Activated CD4-positive, alpha-beta T cell treated with anti-CD3 and anti-CD28 coated beads, Interleukin-2, amount 10 ng/mL, durations not matched to agents 7 days and 5 days (primary cell): Measurements from ENCODE around the gene NPY1R. TPM values are rescaled to one million over a fixed set of nuclear protein-coding genes. Genes with fewer than 3 reads are reported as not detected.

Experiments
- CTCF ChIA-PET: fragments of 350-600 bp; sonication (Branson Sonifier 250); formaldehyde crosslinking; loops from one replicate; lab custom pipeline; 2021; ENCODE audit warnings: antibody characterized with exemption; lab: Charles Lee
- POLR2A ChIA-PET: fragments of 350-600 bp; sonication (Branson Sonifier 250); formaldehyde crosslinking; loops from one replicate; lab custom pipeline; 2021; ENCODE audit warnings: antibody characterized with exemption; lab: Charles Lee
- DNase-seq: peaks from one replicate; pipeline ENCODE4 v3.0.0-alpha.2; 2020
- H3K27ac Mint-ChIP-seq: one replicate; pipeline ENCODE4 v1.8.0; 2021; ENCODE audit warnings: mild to moderate bottlenecking, moderate library complexity, mixed read lengths
- H3K27me3 Mint-ChIP-seq: one replicate; pipeline ENCODE4 v1.8.0; 2021; ENCODE audit warnings: mixed read lengths
- H3K36me3 Mint-ChIP-seq: one replicate; pipeline ENCODE4 v1.8.0; 2021; ENCODE audit warnings: low read depth, mixed read lengths
- H3K4me1 Mint-ChIP-seq: one replicate; pipeline ENCODE4 v1.8.0; 2021; ENCODE audit warnings: mixed read lengths
- H3K4me3 Mint-ChIP-seq: one replicate; pipeline ENCODE4 v1.8.0; 2021; ENCODE audit warnings: mild to moderate bottlenecking, moderate library complexity, mixed read lengths
- H3K9me3 Mint-ChIP-seq: one replicate; pipeline ENCODE4 v1.8.0; 2021; ENCODE audit warnings: mixed read lengths
- total RNA-seq, 2 experiments: library from RNA; stranded (reverse); gene quantifications; one replicate each; pipeline ENCODE4 v1.2.3, GENCODE V29; 2021

The NPY1R gene
- total RNA-seq, 2 experiments from 2014 or later = not detected

- Mint-ChIP-seq H3K4me1 (peaks cover 13% of the 10 kb centered on the region), H3K27ac (no peak overlapping the region), H3K27me3 (peaks cover 52% of the 10 kb centered on the region), H3K36me3 (no peaks in the 10 kb centered on the region), H3K4me3 (no peak overlapping the region), H3K9me3 (no peaks in the 10 kb centered on the region)
- POLR2A ChIA-PET = no interaction called here
- CTCF ChIA-PET = no interaction called here
- no peak for DNase-seq
These were observed 1.3 kb downstream of the NPY1R start for GRCh38 chr4:163330916-163331628.

GRCh38 chr4:163317110-163317509 is 15.3 kb downstream of the NPY1R start:
- POLR2A ChIA-PET = no interaction called here
- DNase-seq = no peak
- no peak overlapping the region for H3K4me3 Mint-ChIP-seq
- peaks cover 5% of the 10 kb centered on the region for H3K9me3 Mint-ChIP-seq
- H3K36me3 Mint-ChIP-seq = no peaks in the 10 kb centered on the region
- peaks cover 2% of the 10 kb centered on the region for H3K27me3 Mint-ChIP-seq
- CTCF ChIA-PET = no interaction called here
- H3K27ac Mint-ChIP-seq = no peak overlapping the region
- no peaks in the 10 kb centered on the region for H3K4me1 Mint-ChIP-seq

- no peak overlapping the region for H3K27ac Mint-ChIP-seq
- no peaks in the 10 kb centered on the region for H3K4me1 Mint-ChIP-seq
- no peaks in the 10 kb centered on the region for H3K36me3 Mint-ChIP-seq
- no peak overlapping the region for H3K4me3 Mint-ChIP-seq
- H3K27me3 Mint-ChIP-seq = no peaks in the 10 kb centered on the region
- H3K9me3 Mint-ChIP-seq = no peaks in the 10 kb centered on the region
- no peak for DNase-seq
- ChIA-PET POLR2A (no interaction called here), CTCF (no interaction called here)
These were observed 22.9 kb downstream of the NPY1R start for GRCh38 chr4:163309466-163309865.

- Mint-ChIP-seq H3K4me1 (no peaks in the 10 kb centered on the region), H3K27ac (no peak overlapping the region), H3K4me3 (no peak overlapping the region), H3K9me3 (no peaks in the 10 kb centered on the region), H3K36me3 (no peaks in the 10 kb centered on the region), H3K27me3 (no peaks in the 10 kb centered on the region)
- CTCF ChIA-PET = no interaction called here
- DNase-seq = no peak
- POLR2A ChIA-PET = no interaction called here
These were observed 29.3 kb downstream of the NPY1R start for GRCh38 chr4:163303069-163303468.

- CTCF ChIA-PET = no interaction called here
- Mint-ChIP-seq H3K9me3 (no peaks in the 10 kb centered on the region), H3K4me1 (no peaks in the 10 kb centered on the region), H3K36me3 (no peaks in the 10 kb centered on the region), H3K4me3 (no peak overlapping the region), H3K27ac (no peak overlapping the region), H3K27me3 (no peaks in the 10 kb centered on the region)
- no peak for DNase-seq
- POLR2A ChIA-PET = no interaction called here
These were observed 32.0 kb downstream of the NPY1R start for GRCh38 chr4:163300445-163300844.

GRCh38 chr4:163295138-163295537 is 37.3 kb downstream of the NPY1R start:
- no peak overlapping the region for H3K27ac Mint-ChIP-seq
- H3K4me1 Mint-ChIP-seq = no peaks in the 10 kb centered on the region
- no peaks in the 10 kb centered on the region for H3K36me3 Mint-ChIP-seq
- ChIA-PET CTCF (no interaction called here), POLR2A (no interaction called here)
- H3K9me3 Mint-ChIP-seq = no peaks in the 10 kb centered on the region
- DNase-seq = no peak
- no peaks in the 10 kb centered on the region for H3K27me3 Mint-ChIP-seq
- H3K4me3 Mint-ChIP-seq = no peak overlapping the region

GRCh38 chr4:163284304-163284703 is 48.1 kb downstream of the NPY1R start:
- Mint-ChIP-seq H3K36me3 (no peaks in the 10 kb centered on the region), H3K4me1 (peaks cover 5% of the 10 kb centered on the region), H3K27me3 (peaks cover 10% of the 10 kb centered on the region), H3K27ac (no peak overlapping the region), H3K4me3 (no peak overlapping the region), H3K9me3 (peaks cover 2% of the 10 kb centered on the region)
- POLR2A ChIA-PET = no interaction called here
- CTCF ChIA-PET = no interaction called here
- DNase-seq = no peak

- Mint-ChIP-seq H3K9me3 (peaks cover 2% of the 10 kb centered on the region), H3K4me3 (no peak overlapping the region)
- CTCF ChIA-PET = no interaction called here
These were observed 51.5 kb downstream of the NPY1R start for GRCh38 chr4:163280703-163281519.

GRCh38 chr4:163279713-163280112 is 52.7 kb downstream of the NPY1R start:
- H3K4me3 Mint-ChIP-seq = no peak overlapping the region
- POLR2A ChIA-PET = no interaction called here
- peaks cover 2% of the 10 kb centered on the region for H3K9me3 Mint-ChIP-seq
- H3K4me1 Mint-ChIP-seq = peaks cover 2% of the 10 kb centered on the region
- H3K27ac Mint-ChIP-seq = no peak overlapping the region
- H3K27me3 Mint-ChIP-seq = peaks cover 4% of the 10 kb centered on the region
- no peaks in the 10 kb centered on the region for H3K36me3 Mint-ChIP-seq
- DNase-seq = no peak
- CTCF ChIA-PET = no interaction called here

More at GRCh38 chr4:163280703-163281519, 51.5 kb downstream of the NPY1R start:
- Mint-ChIP-seq H3K36me3 (no peaks in the 10 kb centered on the region), H3K27me3 (peaks cover 4% of the 10 kb centered on the region), H3K4me1 (peaks cover 5% of the 10 kb centered on the region), H3K27ac (no peak overlapping the region)
- DNase-seq = no peak
- POLR2A ChIA-PET = no interaction called here

- Mint-ChIP-seq H3K36me3 (no peaks in the 10 kb centered on the region), H3K4me3 (no peak overlapping the region), H3K9me3 (no peaks in the 10 kb centered on the region), H3K27me3 (peaks cover 3% of the 10 kb centered on the region), H3K4me1 (no peaks in the 10 kb centered on the region), H3K27ac (no peak overlapping the region)
- no peak for DNase-seq
- CTCF ChIA-PET = no interaction called here
- POLR2A ChIA-PET = no interaction called here
These were observed 57.5 kb downstream of the NPY1R start for GRCh38 chr4:163274861-163275260.

Other genes with a start within 250 kb of the NPY1R start
- gene NAF1, start 165.7 kb downstream of the NPY1R start, total RNA-seq = 10 to 100 TPM; 15.7 to 16.0 TPM
- not detected for gene NPY5R, start 11.3 kb upstream of the NPY1R start, total RNA-seq
- gene TKTL2, start 141.2 kb upstream of the NPY1R start, total RNA-seq = not detected
- 10 to 100 TPM; 28.8 to 31.2 TPM for gene TMA16, start 162.1 kb upstream of the NPY1R start, total RNA-seq